ENCODE data around the gene KRT80. TPM values are rescaled to one million over a fixed set of nuclear protein-coding genes. Genes with fewer than 3 reads are reported as not detected.

Gene KRT80
- total RNA-seq, 1 donor from 2014 or later = not detected

DNA sequence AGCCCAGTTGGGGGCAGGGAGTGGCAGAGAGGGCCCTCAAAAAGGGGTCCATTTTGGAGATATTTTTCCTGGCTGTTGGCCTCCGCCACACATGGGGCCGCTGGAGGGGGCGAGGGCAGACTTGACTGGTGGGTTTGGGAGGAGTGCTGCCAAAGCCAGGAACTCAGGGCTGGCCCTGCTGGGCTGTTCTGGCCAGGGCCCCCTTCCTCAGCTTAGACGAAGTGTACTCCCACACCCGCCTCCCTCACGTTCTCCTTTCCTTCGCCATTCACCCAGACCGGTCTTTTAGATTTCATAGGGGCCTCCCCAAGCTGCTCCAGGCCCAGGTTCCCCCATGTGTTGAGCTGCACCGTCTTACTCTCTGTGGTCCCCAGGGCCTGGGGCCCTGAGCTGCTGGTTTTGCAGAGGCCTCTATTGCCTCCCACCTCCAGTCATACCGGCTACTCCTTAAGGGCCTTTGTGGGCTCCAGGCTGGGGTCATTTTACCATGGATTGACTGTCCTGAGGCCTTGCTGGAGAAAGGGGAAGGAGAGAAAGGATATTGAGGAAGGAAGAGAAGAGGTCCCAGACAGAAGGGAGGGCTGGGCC is 42.5 kb upstream of the KRT80 start:
- H3K4me3 Mint-ChIP-seq (ENCODE audit: unreplicated experiment) = no peak overlapping the region
- H3K36me3 Mint-ChIP-seq (ENCODE audit: unreplicated experiment) = no peaks in the 10 kb centered on the region
- H3K9me3 Mint-ChIP-seq (ENCODE audit: unreplicated experiment) = peaks cover 5% of the 10 kb centered on the region
- no peak for DNase-seq
- no peak overlapping the region for H3K27ac Mint-ChIP-seq (ENCODE audit: unreplicated experiment)
- no peak for TF ChIP-seq CTCF (IDR thresholded peaks at IDR 0.05; ENCODE audit: partially characterized antibody, unreplicated experiment)
- peaks cover 5% of the 10 kb centered on the region for H3K4me1 Mint-ChIP-seq (ENCODE audit: low read depth, unreplicated experiment)
- H3K27me3 Mint-ChIP-seq (ENCODE audit: unreplicated experiment) = peaks cover 15% of the 10 kb centered on the region

GRCh38 chr12:52233462-52234207 is 41.8 kb upstream of the KRT80 start:
- H3K4me1 Mint-ChIP-seq (ENCODE audit: low read depth, unreplicated experiment) = peaks cover 5% of the 10 kb centered on the region

DNA sequence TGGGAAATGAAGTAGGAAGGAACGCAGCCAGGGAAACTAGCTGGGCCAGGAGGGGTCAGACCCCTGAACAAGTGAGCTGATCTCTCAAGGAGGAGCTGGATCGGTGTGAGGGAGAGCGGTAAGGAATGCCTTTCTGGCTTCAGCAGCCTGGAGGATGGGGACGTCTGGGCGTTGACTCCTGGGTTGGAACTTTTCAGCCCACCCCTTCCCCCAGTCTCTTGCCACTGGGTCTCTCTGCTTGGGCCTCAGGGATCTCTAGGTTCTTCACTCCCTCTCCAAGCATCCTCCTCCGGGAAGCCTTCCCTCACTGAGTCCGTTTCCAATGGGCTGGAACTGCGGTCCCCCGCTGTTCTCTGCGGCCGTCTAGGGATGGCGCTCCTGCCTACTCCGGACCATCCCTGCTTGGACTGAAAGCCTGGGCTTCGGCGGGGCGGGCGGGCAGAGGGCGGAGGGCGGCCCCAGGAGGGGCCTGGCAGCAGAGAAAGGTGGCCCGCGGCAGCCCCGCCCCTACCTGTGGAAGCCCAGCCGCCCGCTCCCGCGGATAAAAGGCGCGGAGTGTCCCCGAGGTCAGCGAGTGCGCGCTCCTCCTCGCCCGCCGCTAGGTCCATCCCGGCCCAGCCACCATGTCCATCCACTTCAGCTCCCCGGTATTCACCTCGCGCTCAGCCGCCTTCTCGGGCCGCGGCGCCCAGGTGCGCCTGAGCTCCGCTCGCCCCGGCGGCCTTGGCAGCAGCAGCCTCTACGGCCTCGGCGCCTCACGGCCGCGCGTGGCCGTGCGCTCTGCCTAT is 41.1 kb upstream of the KRT80 start, which contains the start of gene KRT7:
Gene KRT7, plus strand, starts transcription at position 570 of the 788 bp plus-strand sequence. Its CDS starts 54 bp downstream, at position 624.
- Mint-ChIP-seq H3K36me3 (ENCODE audit: unreplicated experiment) (no peaks in the 10 kb centered on the region), H3K9me3 (ENCODE audit: unreplicated experiment) (peaks cover 6% of the 10 kb centered on the region), H3K27ac (ENCODE audit: unreplicated experiment) (no peak within 1 kb of the TSS), H3K27me3 (ENCODE audit: unreplicated experiment) (peaks cover 16% of the 10 kb centered on the region), H3K4me1 (ENCODE audit: low read depth, unreplicated experiment) (peaks cover 5% of the 10 kb centered on the region), H3K4me3 (ENCODE audit: unreplicated experiment) (peak within 1 kb of the TSS; percentile 70)
- no peak for DNase-seq
- TF ChIP-seq CTCF (IDR thresholded peaks at IDR 0.05; ENCODE audit: partially characterized antibody, unreplicated experiment) = no peak

More at GRCh38 chr12:52233462-52234207, 41.8 kb upstream of the KRT80 start:
- DNase-seq = no peak
- peaks cover 6% of the 10 kb centered on the region for H3K9me3 Mint-ChIP-seq (ENCODE audit: unreplicated experiment)
- H3K4me3 Mint-ChIP-seq (ENCODE audit: unreplicated experiment) = peak overlapping the region; percentile 70
- TF ChIP-seq CTCF (IDR thresholded peaks at IDR 0.05; ENCODE audit: partially characterized antibody, unreplicated experiment) = no peak
- peaks cover 16% of the 10 kb centered on the region for H3K27me3 Mint-ChIP-seq (ENCODE audit: unreplicated experiment)
- no peak overlapping the region for H3K27ac Mint-ChIP-seq (ENCODE audit: unreplicated experiment)
- no peaks in the 10 kb centered on the region for H3K36me3 Mint-ChIP-seq (ENCODE audit: unreplicated experiment)

DNA sequence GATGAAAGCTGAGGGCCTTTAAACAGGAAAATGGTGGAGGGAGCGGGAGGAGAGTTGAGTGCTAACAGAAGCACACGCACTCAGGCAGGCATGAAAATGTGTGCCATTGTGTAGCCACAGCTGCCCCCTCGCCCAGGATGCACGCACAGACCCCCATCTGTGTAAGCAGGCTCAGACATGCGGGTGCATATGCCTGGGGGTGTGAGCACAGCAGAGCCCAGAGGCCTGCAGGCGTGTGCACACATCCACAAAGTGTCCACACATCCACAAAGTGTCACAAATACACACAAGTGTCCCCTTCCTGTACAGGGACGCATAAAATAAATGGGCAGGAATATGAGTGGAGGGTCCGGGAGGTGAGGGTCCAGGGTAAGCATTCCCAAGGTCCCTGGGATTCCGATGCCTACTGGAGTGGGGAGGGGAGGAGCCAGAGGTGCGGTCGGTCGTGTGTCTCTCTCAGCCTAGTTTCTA is 40.4 kb upstream of the KRT80 start:
- peaks cover 5% of the 10 kb centered on the region for H3K4me1 Mint-ChIP-seq (ENCODE audit: low read depth, unreplicated experiment)
- no peak for TF ChIP-seq CTCF (IDR thresholded peaks at IDR 0.05; ENCODE audit: partially characterized antibody, unreplicated experiment)
- H3K4me3 Mint-ChIP-seq (ENCODE audit: unreplicated experiment) = peak overlapping the region; percentile 43
- no peak for DNase-seq
- no peak overlapping the region for H3K27ac Mint-ChIP-seq (ENCODE audit: unreplicated experiment)
- H3K27me3 Mint-ChIP-seq (ENCODE audit: unreplicated experiment) = peaks cover 16% of the 10 kb centered on the region
- H3K9me3 Mint-ChIP-seq (ENCODE audit: unreplicated experiment) = peaks cover 6% of the 10 kb centered on the region
- H3K36me3 Mint-ChIP-seq (ENCODE audit: unreplicated experiment) = no peaks in the 10 kb centered on the region
